Sciatic nerve (tissue), 2 donors: ENCODE results near the gene KRTAP12-1. TPM values are rescaled to one million over a fixed set of nuclear protein-coding genes. Genes with fewer than 3 reads are reported as not detected.

Experiments used
- ATAC-seq: fragments of 200-7000 bp; cut with Tn5 transposase; one replicate; pipeline ENCODE4 v1.9.1; 2020; ENCODE audit warnings: mild to moderate bottlenecking, moderate library complexity
- DNase-seq: peaks from one replicate; pipeline ENCODE4 v3.0.0-alpha.2; 2020; ENCODE audit warnings: low spot score
- intact Hi-C: fragments of 100-400 bp; cut with DNase I; formaldehyde crosslinking; loops from one replicate; pipeline ENCODE4 v1.14.2; 2022
- total RNA-seq: library from RNA; stranded (reverse); fragmentation: NEBNext Ultra II Directional; extraction: Animal tissue kit (Norgen Biotek cat#: 25700); gene quantifications from one replicate; pipeline ENCODE4 v1.2.1, GENCODE V29; 2021
- donor health status: DM: no; HTN: no; CAD: no.
- donor health status: DM: no; HTN: no; CAD: no.

The KRTAP12-1 gene
- total RNA-seq: not detected

GRCh38 chr21:44681861-44682579 is at the start of gene KRTAP12-1:
TSS of gene KRTAP12-1 (minus strand) at chr21:44682163. CDS start at chr21:44682123, 40 bp downstream.
- DNase-seq (no peak), ATAC-seq (no peak)
- intact Hi-C loops: no loop called here

- intact Hi-C loops: no loop called here
- ATAC-seq: no peak
- DNase-seq: no peak
These were observed 49.1 kb upstream of the KRTAP12-1 start for GRCh38 chr21:44730951-44731579.

- ATAC-seq (no peak), DNase-seq (peak; percentile 9)
- intact Hi-C loops: no loop called here
These were observed 48.0 kb upstream of the KRTAP12-1 start for GRCh38 chr21:44730028-44730395.

GRCh38 chr21:44729336-44730027 is 47.5 kb upstream of the KRTAP12-1 start:
- peak; percentile 43 for DNase-seq
- intact Hi-C loops: no loop called here
- ATAC-seq: no peak

- intact Hi-C loops: no loop called here
- DNase-seq: peak; percentile 22
- ATAC-seq: no peak
These were observed 46.8 kb upstream of the KRTAP12-1 start for GRCh38 chr21:44728716-44729115.

- intact Hi-C loops: no loop called here
- peak; percentile 33 for DNase-seq
- no peak for ATAC-seq
These were observed 45.8 kb upstream of the KRTAP12-1 start for GRCh38 chr21:44727757-44728156.

GRCh38 chr21:44727321-44727720 is 45.4 kb upstream of the KRTAP12-1 start:
- ATAC-seq (no peak), DNase-seq (peak; percentile 31)
- intact Hi-C loops: no loop called here

- intact Hi-C loops: no loop called here
- peak; percentile 27 for DNase-seq
- ATAC-seq: no peak
These were observed 44.9 kb upstream of the KRTAP12-1 start for GRCh38 chr21:44726826-44727225.

GRCh38 chr21:44724926-44725325 is 43.0 kb upstream of the KRTAP12-1 start:
- intact Hi-C loops: no loop called here
- ATAC-seq: no peak
- DNase-seq: peak; percentile 27

GRCh38 chr21:44724196-44724595 is 42.2 kb upstream of the KRTAP12-1 start:
- DNase-seq: peak; percentile 14
- no peak for ATAC-seq
- intact Hi-C loops: no loop called here

- DNase-seq: peak; percentile 38
- intact Hi-C loops: no loop called here
- no peak for ATAC-seq
These were observed 41.5 kb upstream of the KRTAP12-1 start for GRCh38 chr21:44723177-44724131.

GRCh38 chr21:44722731-44723130 is 40.8 kb upstream of the KRTAP12-1 start:
- DNase-seq (peak; percentile 10), ATAC-seq (no peak)
- intact Hi-C loops: no loop called here

- ATAC-seq: no peak
- DNase-seq: no peak
- intact Hi-C loops: no loop called here
These were observed 38.2 kb upstream of the KRTAP12-1 start for GRCh38 chr21:44720170-44720569.

GRCh38 chr21:44718571-44718970 is 36.6 kb upstream of the KRTAP12-1 start:
- DNase-seq: peak; percentile 39
- intact Hi-C loops: no loop called here
- ATAC-seq: no peak

- DNase-seq: no peak
- no peak for ATAC-seq
- intact Hi-C loops: no loop called here
These were observed 36.1 kb upstream of the KRTAP12-1 start for GRCh38 chr21:44718093-44718492.

- intact Hi-C loops: no loop called here
- no peak for DNase-seq
- ATAC-seq: no peak
These were observed 35.0 kb upstream of the KRTAP12-1 start for GRCh38 chr21:44716984-44717383.

- no peak for ATAC-seq
- intact Hi-C loops: no loop called here
- no peak for DNase-seq
These were observed 32.9 kb upstream of the KRTAP12-1 start for GRCh38 chr21:44714905-44715304.

GRCh38 chr21:44713846-44714245 is 31.9 kb upstream of the KRTAP12-1 start:
- peak; percentile 40 for DNase-seq
- intact Hi-C loops: no loop called here
- ATAC-seq: no peak

- ATAC-seq (no peak), DNase-seq (peak; percentile 19)
- intact Hi-C loops: no loop called here
These were observed 31.2 kb upstream of the KRTAP12-1 start for GRCh38 chr21:44713130-44713529.
